ENCODE data around the gene TCF4. TPM values are rescaled to one million over a fixed set of nuclear protein-coding genes. Genes with fewer than 3 reads are reported as not detected.

TCF4 gene
- total and polyA plus RNA-seq, 7 donors: 8.6 to 68.9 (median 36.8) TPM

- H3K27ac ChIP-seq: no peak overlapping the region
- peak in 1 of 4 donors; percentile 45 for ATAC-seq
Observed at GRCh38 chr18:55236150-55236931, 351.7 kb downstream of the TCF4 start.

DNA sequence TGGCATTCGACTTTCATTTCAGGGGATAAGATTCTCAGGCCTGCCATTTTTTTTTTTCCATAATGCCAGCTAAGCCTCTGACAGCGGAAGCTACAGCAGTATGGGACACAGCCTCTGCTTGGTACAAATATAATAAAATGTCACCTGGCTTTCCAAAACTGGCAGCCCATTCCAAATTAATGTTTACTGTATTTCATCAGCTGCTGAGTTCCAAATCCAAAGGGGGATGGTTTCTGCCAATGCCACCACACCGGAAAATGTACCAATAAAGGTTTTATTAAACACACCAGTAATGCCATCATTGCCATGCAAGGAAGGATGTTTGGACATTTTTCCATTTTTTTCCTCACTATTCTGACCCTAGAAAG lies 352.9 kb downstream of the TCF4 start:
- H3K27me3 ChIP-seq (ENCODE audit: insufficient read depth in 3 of 3, low read length in 2 of 3): no peaks in the 10 kb centered on the region
- H3K4me1 ChIP-seq: peaks cover 23% of the 10 kb centered on the region
- peaks cover 0 to 45% of the 10 kb centered on the region in 2 donors for H3K36me3 ChIP-seq (ENCODE audit: insufficient read depth in 1 of 2, low read depth in 1 of 2)

More at GRCh38 chr18:55236150-55236931, 351.7 kb downstream of the TCF4 start:
- H3K27me3 ChIP-seq (ENCODE audit: insufficient read depth in 3 of 3, low read length in 2 of 3): no peaks in the 10 kb centered on the region
- no peak overlapping the region for H3K4me3 ChIP-seq
- no peak for TF ChIP-seq CTCF (IDR thresholded peaks at IDR 0.05)
- peak in 1 of 2 donors; percentile 24 for DNase-seq
- H3K9me3 ChIP-seq: no peaks in the 10 kb centered on the region
- 69 to 74% (median 71%) methylated on average over 6 of the region's 6 CpGs for WGBS, 3 donors
- intact Hi-C loops (cut with DNase I): loop anchor here (10.0 kb wide), 5 partner anchors 178 to 1338 kb away; no protein-coding TSS in a partner anchor
- H3K36me3 ChIP-seq (ENCODE audit: insufficient read depth in 1 of 2, low read depth in 1 of 2): peaks cover 0 to 38% of the 10 kb centered on the region in 2 donors
- peaks cover 33% of the 10 kb centered on the region for H3K4me1 ChIP-seq

DNA sequence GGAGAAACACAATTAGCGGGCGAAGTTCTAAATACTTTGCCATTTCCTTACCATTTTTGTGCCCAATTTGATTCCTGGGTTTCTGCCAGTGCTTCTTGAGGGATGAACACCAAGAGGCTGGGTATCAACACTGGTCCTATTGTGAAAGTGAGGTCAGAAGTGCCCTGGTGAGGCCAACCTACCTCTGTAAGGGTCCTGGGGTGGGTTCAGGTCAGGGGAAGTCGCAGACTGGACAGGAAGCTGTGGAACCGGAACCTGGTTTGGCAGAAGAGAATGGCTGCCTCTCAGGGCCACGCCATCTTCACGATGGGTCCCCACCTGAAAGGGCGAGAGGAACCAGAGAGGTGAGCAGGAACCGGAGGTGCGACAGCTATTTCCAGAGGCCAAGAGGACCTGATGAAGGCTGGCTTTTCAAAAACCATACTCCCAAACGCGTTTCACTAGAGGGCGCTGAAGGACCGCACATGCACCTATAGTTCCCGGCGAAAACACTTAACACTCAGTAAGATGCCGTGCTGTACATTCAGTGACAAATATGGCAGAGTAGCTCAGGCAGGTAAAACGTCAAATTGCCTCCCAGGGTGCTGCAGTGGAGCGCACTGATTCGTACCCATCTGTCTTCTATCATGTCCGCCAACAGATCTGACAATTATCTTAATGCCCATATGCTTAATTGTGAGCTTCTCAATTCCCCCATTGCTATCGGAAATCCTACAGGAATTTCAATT lies 353.5 kb downstream of the TCF4 start:
- Histone ChIP-seq H3K27ac (peak overlapping the region; percentile 48), H3K9me3 (no peaks in the 10 kb centered on the region), H3K4me1 (peaks cover 17% of the 10 kb centered on the region), H3K27me3 (ENCODE audit: insufficient read depth in 3 of 3, low read length in 2 of 3) (no peaks in the 10 kb centered on the region), H3K4me3 (no peak overlapping the region), H3K36me3 (ENCODE audit: insufficient read depth in 1 of 2, low read depth in 1 of 2) (peaks cover 0 to 51% of the 10 kb centered on the region in 2 donors)
- intact Hi-C loops (cut with DNase I): loop anchor here (2.0 to 10.0 kb wide), 8 partner anchors 180 to 1340 kb away; partner anchors contain the start of gene TCF4 (in 1 of the 2)
- TF ChIP-seq CTCF (IDR thresholded peaks at IDR 0.05): peak; percentile 84
- DNase-seq (peak; percentile 73 to 80), ATAC-seq (peak; percentile 82 to 95 (median 90))
- 34 to 40% (median 35%) methylated on average over 21 of the region's 21 CpGs for WGBS, 3 donors

More for the DNA sequence above, 352.9 kb downstream of the TCF4 start:
- TF ChIP-seq CTCF (IDR thresholded peaks at IDR 0.05): no peak
- Histone ChIP-seq H3K27ac (peak overlapping the region; percentile 25), H3K9me3 (no peaks in the 10 kb centered on the region), H3K4me3 (no peak overlapping the region)
- DNase-seq (no peak), ATAC-seq (peak in 1 of 4 donors; percentile 30)
- WGBS, 3 donors: 30 to 44% (median 41%) methylated on average over 3 of the region's 3 CpGs
- intact Hi-C loops (cut with DNase I): loop anchor here (2.0 to 10.0 kb wide), 6 partner anchors 180 to 1340 kb away; no protein-coding TSS in a partner anchor

GRCh38 chr18:55233857-55234256 lies 354.1 kb downstream of the TCF4 start:
- no peak overlapping the region for H3K4me3 ChIP-seq
- H3K9me3 ChIP-seq: no peaks in the 10 kb centered on the region
- 75 to 86% (median 83%) methylated on average over 5 of the region's 5 CpGs for WGBS, 3 donors
- TF ChIP-seq CTCF (IDR thresholded peaks at IDR 0.05): no peak
- DNase-seq (no peak), ATAC-seq (no peak)
- peak overlapping the region; percentile 48 for H3K27ac ChIP-seq
- H3K27me3 ChIP-seq (ENCODE audit: insufficient read depth in 3 of 3, low read length in 2 of 3): no peaks in the 10 kb centered on the region
- peaks cover 15% of the 10 kb centered on the region for H3K4me1 ChIP-seq
- intact Hi-C loops (cut with DNase I): loop anchor here (2.0 to 10.0 kb wide), 8 partner anchors 181 to 1341 kb away; partner anchors contain the start of gene TCF4 (in 1 of the 2)
- peaks cover 0 to 58% of the 10 kb centered on the region in 2 donors for H3K36me3 ChIP-seq (ENCODE audit: insufficient read depth in 1 of 2, low read depth in 1 of 2)

Measured in psoas muscle (tissue), 8 donors.